IMR-90 (cell line): ENCODE results near the gene CCDC141. TPM values are rescaled to one million over a fixed set of nuclear protein-coding genes. Genes with fewer than 3 reads are reported as not detected.

Experiments
- ATAC-seq: fragments of 200-7000 bp; cut with Tn5 transposase; 2 replicates; pipeline ENCODE4 v1.9.1; 2020; ENCODE audit warnings: low read depth, mild to moderate bottlenecking, moderate library complexity
- BruUV-seq: library from RNA; stranded (reverse); fragments of 400-500 nt; replicated peaks from 2 replicates; lab custom pipeline; 2021; lab: Mats Ljungman, UMichigan
- CTCF ChIA-PET: fragments of 300-600 bp; formaldehyde crosslinking; extraction: SDS; loops from one replicate; lab custom pipeline; 2021; ENCODE audit warnings: antibody characterized with exemption; lab: Yijun Ruan, JAX
- POLR2A ChIA-PET: fragments of 300-600 bp; sonication (Branson Sonifier 250); formaldehyde crosslinking; loops from one replicate; lab custom pipeline; 2022; ENCODE audit warnings: antibody characterized with exemption; ENCODE audit not compliant: unreplicated experiment; lab: Charles Lee
- DNase-seq: peaks from one replicate; pipeline ENCODE4 v3.0.0; 2013
- H2AFZ ChIP-seq: replicated peaks from 2 replicates; pipeline ENCODE3; 2013; ENCODE audit warnings: low read length, mild to moderate bottlenecking; ENCODE audit not compliant: poor library complexity
- H2AK5ac ChIP-seq: 2 replicates; pipeline ENCODE4 v1.6.1; 2013; ENCODE audit warnings: low read depth, low read length, inconsistent platforms
- H2AK9ac ChIP-seq: replicated peaks from 2 replicates; pipeline ENCODE3; 2013; ENCODE audit warnings: mild to moderate bottlenecking, low read depth, low read length, moderate library complexity; ENCODE audit not compliant: poor library complexity
- H2BK120ac ChIP-seq: 2 replicates; pipeline ENCODE4 v1.6.1; 2013; ENCODE audit warnings: low read depth, low read length, inconsistent platforms
- H2BK15ac ChIP-seq: 3 replicates; pipeline ENCODE4 v1.6.1; 2013; ENCODE audit warnings: low read depth, low read length, inconsistent platforms
- H2BK20ac ChIP-seq: 2 replicates; pipeline ENCODE4 v1.6.1; 2013; ENCODE audit warnings: low read depth, mild to moderate bottlenecking, inconsistent platforms, low read length, moderate library complexity
- H2BK5ac ChIP-seq: 2 replicates; pipeline ENCODE4 v1.6.1; 2013; ENCODE audit warnings: mild to moderate bottlenecking, low read depth, low read length, inconsistent platforms; ENCODE audit not compliant: poor library complexity, severe bottlenecking
- H3K14ac ChIP-seq: replicated peaks from 2 replicates; pipeline ENCODE4 v1.6.1; 2013; ENCODE audit warnings: low read depth, low read length, inconsistent platforms
- H3K18ac ChIP-seq: 2 replicates; pipeline ENCODE4 v1.6.1; 2013; ENCODE audit warnings: low read depth, low read length, control low read depth
- H3K23ac ChIP-seq: 2 replicates; pipeline ENCODE4 v1.6.1; 2013; ENCODE audit warnings: low read depth, low read length, inconsistent platforms
- H3K27ac ChIP-seq: 2 replicates; pipeline ENCODE4 v1.5.1; 2013; ENCODE audit warnings: mild to moderate bottlenecking, control low read depth, low read length; ENCODE audit not compliant: insufficient read depth
- H3K27me3 ChIP-seq: 2 replicates; pipeline ENCODE4 v1.6.1; 2013; ENCODE audit warnings: low read length; ENCODE audit not compliant: control insufficient read depth, insufficient read depth
- H3K36me3 ChIP-seq: 2 replicates; pipeline ENCODE4 v1.6.1; 2013; ENCODE audit warnings: low read length, mixed read lengths; ENCODE audit not compliant: control insufficient read depth, insufficient read depth
- H3K4ac ChIP-seq: 2 replicates; pipeline ENCODE4 v1.6.1; 2013; ENCODE audit warnings: low read depth, low read length, inconsistent platforms
- H3K4me1 ChIP-seq: 2 replicates; pipeline ENCODE4 v1.6.1; 2013; ENCODE audit warnings: low read length, mixed read lengths; ENCODE audit not compliant: control insufficient read depth, insufficient read depth
- H3K4me2 ChIP-seq: 2 replicates; pipeline ENCODE4 v1.6.1; 2013; ENCODE audit warnings: low read depth, mild to moderate bottlenecking, control low read depth, low read length, moderate library complexity
- H3K4me3 ChIP-seq: 2 replicates; pipeline ENCODE4 v1.5.1; 2013; ENCODE audit warnings: low read depth, mild to moderate bottlenecking, control low read depth, low read length, moderate library complexity; ENCODE audit not compliant: insufficient read depth
- H3K56ac ChIP-seq: 2 replicates; pipeline ENCODE4 v1.6.1; 2013; ENCODE audit warnings: low read length, inconsistent platforms; ENCODE audit not compliant: insufficient read depth; ENCODE audit errors: extremely low read depth
- H3K79me1 ChIP-seq, 2 experiments: 2 replicates each; pipeline ENCODE4 v1.6.1; 2013; ENCODE audit warnings: low read length in 2 of 2, inconsistent platforms in 1 of 2, low read depth in 1 of 2
- H3K9ac ChIP-seq: 2 replicates; pipeline ENCODE4 v1.6.1; 2013; ENCODE audit warnings: low read depth, low read length, control low read depth
- H3K9me1 ChIP-seq: 2 replicates; pipeline ENCODE4 v1.6.1; 2013; ENCODE audit warnings: low read length, inconsistent platforms; ENCODE audit not compliant: insufficient read depth
- H3K9me3 ChIP-seq: 2 replicates; pipeline ENCODE4 v1.6.1; 2013; ENCODE audit warnings: low read length; ENCODE audit not compliant: control insufficient read depth, insufficient read depth
- H4K20me1 ChIP-seq: 2 replicates; pipeline ENCODE4 v1.6.1; 2013; ENCODE audit warnings: low read length, inconsistent platforms; ENCODE audit not compliant: insufficient read depth
- H4K5ac ChIP-seq: 2 replicates; pipeline ENCODE4 v1.6.1; 2013; ENCODE audit warnings: mild to moderate bottlenecking, low read depth, low read length, control low read depth
- H4K8ac ChIP-seq, 2 experiments: 2 replicates each; pipeline ENCODE4 v1.6.1; 2013; ENCODE audit warnings: low read depth in 2 of 2, low read length in 2 of 2, control low read depth in 1 of 2, inconsistent platforms in 1 of 2
- H4K91ac ChIP-seq: 2 replicates; pipeline ENCODE4 v1.6.1; 2013; ENCODE audit warnings: low read depth, low read length, inconsistent platforms; ENCODE audit not compliant: insufficient read depth
- CEBPB ChIP-seq: IDR thresholded peaks from 2 replicates; pipeline ENCODE4 v1.6.1; 2012; ENCODE audit warnings: low read depth, low read length, improper control_type of control experiment
- NFE2L2 ChIP-seq: fragments of 150-350 bp; IDR thresholded peaks from 2 replicates; pipeline ENCODE4 v1.6.1; 2016; ENCODE audit warnings: low read depth, mild to moderate bottlenecking, low read length
- RAD21 ChIP-seq: IDR thresholded peaks from 2 replicates; pipeline ENCODE4 v1.6.1; 2012; ENCODE audit warnings: low read length, improper control_type of control experiment
- WGBS, 2 experiments: methylation state at CpG; one replicate each; pipeline versions ENCODE4 v1.1.5 to v1.1.7; 2013; ENCODE audit warnings: missing lambda C conversion rate in 2 of 2; ENCODE audit not compliant: insufficient read length in 1 of 2; ENCODE audit errors: extremely low coverage in 2 of 2; 5-methylcytosine and 5-hydroxymethylcytosine counted together
- dilution Hi-C: fragments of 300-500 bp; cut with HindIII; formaldehyde crosslinking; loops from one replicate; pipeline ENCODE4 v1.14.3; 2018; ENCODE audit warnings: low sequenced_read_pairs; ENCODE audit not compliant: unreplicated experiment
- in situ Hi-C: fragments of 300-500 bp; cut with MboI; formaldehyde crosslinking; loops from 3 replicates; pipeline ENCODE4 v1.14.3; 2019; ENCODE audit warnings: low sequenced_read_pairs, inconsistent platforms, mixed read lengths
- intact Hi-C: fragments of 100-400 bp; cut with micrococcal nuclease; formaldehyde crosslinking; loops from 2 replicates; pipeline ENCODE4 v1.10.0; 2022
- polyA plus RNA-seq, 3 experiments: library from polyadenylated mRNA; depleted of rRNA; stranded (reverse); fragments of >200 nt; gene quantifications; 2 replicates each; pipeline ENCODE4 v1.2.3, GENCODE V29; 2012; ENCODE audit warnings: low replicate concordance in 1 of 3
- total RNA-seq: library from RNA; depleted of rRNA; stranded (reverse); fragments of >200 nt; gene quantifications from 2 replicates; pipeline ENCODE4 v1.2.3, GENCODE V29; 2012
- TF ChIP-seq, protein P1 (sequence below): conservative IDR thresholded peaks from 2 replicates; pipeline ENCODE4 v1.5.1; 2012; ENCODE audit warnings: mild to moderate bottlenecking, low read depth, low read length, improper control_type of control experiment
- TF ChIP-seq, protein P2 (sequence below): fragments of 150-350 bp; IDR thresholded peaks from 2 replicates; pipeline ENCODE4 v1.6.1; 2017; ENCODE audit warnings: mild to moderate bottlenecking, antibody characterized with exemption, low read length, low read depth

CCDC141 gene
- total and polyA plus RNA-seq, 2 of the 4 experiments (the other 2 are of a cell fraction): not detected

DNA sequence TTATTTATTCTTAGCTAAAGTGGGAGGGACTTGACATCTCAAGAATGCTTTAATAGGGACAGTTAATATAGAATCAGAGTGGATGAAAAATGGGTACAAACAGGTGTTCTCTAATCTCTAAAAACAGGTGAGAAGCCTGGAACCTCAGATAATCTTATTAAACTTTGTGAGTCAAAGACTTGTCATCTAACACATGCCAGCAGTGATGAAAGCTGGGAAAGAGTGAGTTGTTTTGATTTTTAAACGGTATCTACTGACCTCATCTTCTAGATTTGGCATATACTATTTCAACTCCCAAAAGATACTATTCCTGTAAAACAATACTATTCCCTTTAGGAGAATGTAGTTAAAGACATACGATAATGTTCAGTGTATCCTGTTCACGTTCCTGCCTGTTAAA is 103.4 kb downstream of the CCDC141 start:
- Histone ChIP-seq H3K36me3 (no peaks in the 10 kb centered on the region), H2AK5ac (no peak overlapping the region), H3K56ac (no peak overlapping the region), H3K9ac (no peak overlapping the region), H4K8ac (no peak overlapping the region), H3K9me3 (no peaks in the 10 kb centered on the region), H3K27ac (no peak overlapping the region), H2BK20ac (no peak overlapping the region), H3K18ac (no peak overlapping the region), H3K14ac (no peak overlapping the region), H3K79me1 (no peaks in the 10 kb centered on the region), H4K20me1 (no peaks in the 10 kb centered on the region), H2BK5ac (no peak overlapping the region), H3K9me1 (no peaks in the 10 kb centered on the region), H2AFZ (no peak overlapping the region), H4K91ac (no peak overlapping the region), H4K5ac (no peak overlapping the region), H3K4me2 (no peak overlapping the region), H2BK120ac (no peak overlapping the region), H2AK9ac (no peak overlapping the region), H3K4me1 (no peaks in the 10 kb centered on the region), H2BK15ac (no peak overlapping the region), H3K23ac (no peak overlapping the region), H3K4me3 (no peak overlapping the region), H3K27me3 (no peaks in the 10 kb centered on the region), H3K4ac (no peak overlapping the region)
- POLR2A ChIA-PET: no interaction called here
- CTCF ChIA-PET: no interaction called here
- no CpG with 5 or more reads among the region's 3 CpGs for WGBS, 2 experiments
- dilution Hi-C loops: no loop called here
- BruUV-seq: no TSS peak
- no peak for TF ChIP-seq NFE2L2
- no peak for TF ChIP-seq CEBPB
- TF ChIP-seq, protein P1, sequence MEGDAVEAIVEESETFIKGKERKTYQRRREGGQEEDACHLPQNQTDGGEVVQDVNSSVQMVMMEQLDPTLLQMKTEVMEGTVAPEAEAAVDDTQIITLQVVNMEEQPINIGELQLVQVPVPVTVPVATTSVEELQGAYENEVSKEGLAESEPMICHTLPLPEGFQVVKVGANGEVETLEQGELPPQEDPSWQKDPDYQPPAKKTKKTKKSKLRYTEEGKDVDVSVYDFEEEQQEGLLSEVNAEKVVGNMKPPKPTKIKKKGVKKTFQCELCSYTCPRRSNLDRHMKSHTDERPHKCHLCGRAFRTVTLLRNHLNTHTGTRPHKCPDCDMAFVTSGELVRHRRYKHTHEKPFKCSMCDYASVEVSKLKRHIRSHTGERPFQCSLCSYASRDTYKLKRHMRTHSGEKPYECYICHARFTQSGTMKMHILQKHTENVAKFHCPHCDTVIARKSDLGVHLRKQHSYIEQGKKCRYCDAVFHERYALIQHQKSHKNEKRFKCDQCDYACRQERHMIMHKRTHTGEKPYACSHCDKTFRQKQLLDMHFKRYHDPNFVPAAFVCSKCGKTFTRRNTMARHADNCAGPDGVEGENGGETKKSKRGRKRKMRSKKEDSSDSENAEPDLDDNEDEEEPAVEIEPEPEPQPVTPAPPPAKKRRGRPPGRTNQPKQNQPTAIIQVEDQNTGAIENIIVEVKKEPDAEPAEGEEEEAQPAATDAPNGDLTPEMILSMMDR: no peak
- TF ChIP-seq, protein P2, sequence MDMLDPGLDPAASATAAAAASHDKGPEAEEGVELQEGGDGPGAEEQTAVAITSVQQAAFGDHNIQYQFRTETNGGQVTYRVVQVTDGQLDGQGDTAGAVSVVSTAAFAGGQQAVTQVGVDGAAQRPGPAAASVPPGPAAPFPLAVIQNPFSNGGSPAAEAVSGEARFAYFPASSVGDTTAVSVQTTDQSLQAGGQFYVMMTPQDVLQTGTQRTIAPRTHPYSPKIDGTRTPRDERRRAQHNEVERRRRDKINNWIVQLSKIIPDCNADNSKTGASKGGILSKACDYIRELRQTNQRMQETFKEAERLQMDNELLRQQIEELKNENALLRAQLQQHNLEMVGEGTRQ: no peak
- no peak for TF ChIP-seq RAD21
- DNase-seq: no peak
- no peak for ATAC-seq
- intact Hi-C loops: no loop called here
- in situ Hi-C loops: no loop called here
